Thyroid gland (tissue), 4 donors: ENCODE results near the gene ZMYND12.

Source experiments
- POLR2A ChIP-seq, 2 donors: fragments of 450-650 bp; IDR thresholded peaks; one replicate each; pipeline ENCODE4 v1.6.1; 2017; ENCODE audit warnings: antibody characterized with exemption in 2 of 2, mild to moderate bottlenecking in 2 of 2, moderate library complexity in 1 of 2
- TF ChIP-seq, protein P1 (sequence below), 6 experiments: fragments of 200-600 bp in 3 of 6; fragments of 450-650 bp in 3 of 6; sonication (generic) in 3 of 6; IDR thresholded peaks; one replicate each; pipeline ENCODE4 v1.5.1; 2016 to 2019; ENCODE audit warnings: antibody characterized with exemption in 6 of 6, mild to moderate bottlenecking in 2 of 6, inconsistent platforms in 1 of 6, moderate library complexity in 1 of 6

- TF ChIP-seq, protein P1, sequence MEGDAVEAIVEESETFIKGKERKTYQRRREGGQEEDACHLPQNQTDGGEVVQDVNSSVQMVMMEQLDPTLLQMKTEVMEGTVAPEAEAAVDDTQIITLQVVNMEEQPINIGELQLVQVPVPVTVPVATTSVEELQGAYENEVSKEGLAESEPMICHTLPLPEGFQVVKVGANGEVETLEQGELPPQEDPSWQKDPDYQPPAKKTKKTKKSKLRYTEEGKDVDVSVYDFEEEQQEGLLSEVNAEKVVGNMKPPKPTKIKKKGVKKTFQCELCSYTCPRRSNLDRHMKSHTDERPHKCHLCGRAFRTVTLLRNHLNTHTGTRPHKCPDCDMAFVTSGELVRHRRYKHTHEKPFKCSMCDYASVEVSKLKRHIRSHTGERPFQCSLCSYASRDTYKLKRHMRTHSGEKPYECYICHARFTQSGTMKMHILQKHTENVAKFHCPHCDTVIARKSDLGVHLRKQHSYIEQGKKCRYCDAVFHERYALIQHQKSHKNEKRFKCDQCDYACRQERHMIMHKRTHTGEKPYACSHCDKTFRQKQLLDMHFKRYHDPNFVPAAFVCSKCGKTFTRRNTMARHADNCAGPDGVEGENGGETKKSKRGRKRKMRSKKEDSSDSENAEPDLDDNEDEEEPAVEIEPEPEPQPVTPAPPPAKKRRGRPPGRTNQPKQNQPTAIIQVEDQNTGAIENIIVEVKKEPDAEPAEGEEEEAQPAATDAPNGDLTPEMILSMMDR (IDR thresholded peaks at IDR 0.05), result no peak
- TF ChIP-seq POLR2A (IDR thresholded peaks at IDR 0.05), result no peak
These were observed 35.7 kb downstream of the ZMYND12 start for GRCh38 chr1:42420121-42420520.
